T47D (cell line): ENCODE data around the gene ATP11A.
"Not testable (repeated sequence)": the region's sequence is repeated elsewhere in the genome, so short reads cannot be mapped to it uniquely, and the experiment has no call there.

ENCODE experiments used
- DNase-seq, 2 experiments: peaks; one replicate each; pipeline versions ENCODE4 v3.0.0 to v3.0.0-alpha.2; 2011 to 2012; ENCODE audit warnings: low read depth in 1 of 2, low spot score in 1 of 2
- JUND ChIP-seq: IDR thresholded peaks from 2 replicates; pipeline ENCODE4 v1.6.1; 2012; ENCODE audit warnings: low read depth
- in situ Hi-C: cut with HindIII; loops from 2 replicates; pipeline ENCODE4 v1.10.0; 2016; ENCODE audit warnings: low sequenced_read_pairs, low pct_unique_long_range_greater_than_20kb

Gene ATP11A

GRCh38 chr13:112851107-112852038, 161.5 kb downstream of the ATP11A start:
- TF ChIP-seq JUND = no peak
- peak in 1 of 2 experiments; percentile 18 for DNase-seq
- in situ Hi-C loops = no loop called here

GRCh38 chr13:112852392-112852791, 162.6 kb downstream of the ATP11A start:
- DNase-seq = no peak
- in situ Hi-C loops = no loop called here
- no peak for TF ChIP-seq JUND

GRCh38 chr13:112852808-112853207, 163.0 kb downstream of the ATP11A start:
- in situ Hi-C loops = no loop called here
- no peak for TF ChIP-seq JUND
- DNase-seq = no peak

- TF ChIP-seq JUND = no peak
- no peak for DNase-seq
- in situ Hi-C loops = no loop called here
Measured at GRCh38 chr13:112854321-112854720, 164.5 kb downstream of the ATP11A start.

GRCh38 chr13:112855859-112856258, 166.0 kb downstream of the ATP11A start:
- DNase-seq = no peak
- in situ Hi-C loops = no loop called here
- no peak for TF ChIP-seq JUND

- TF ChIP-seq JUND = no peak
- DNase-seq = no peak
- in situ Hi-C loops = no loop called here
Measured at GRCh38 chr13:112857914-112858490, 168.2 kb downstream of the ATP11A start.

GRCh38 chr13:112859128-112859816, 169.4 kb downstream of the ATP11A start:
- no peak for TF ChIP-seq JUND
- in situ Hi-C loops = no loop called here
- no peak for DNase-seq

- no peak for TF ChIP-seq JUND
- DNase-seq = no peak
- in situ Hi-C loops = no loop called here
Measured at GRCh38 chr13:112859817-112860190, 170.0 kb downstream of the ATP11A start.

GRCh38 chr13:112861876-112862615, 172.2 kb downstream of the ATP11A start:
- in situ Hi-C loops = no loop called here
- no peak for TF ChIP-seq JUND
- DNase-seq = no peak

- in situ Hi-C loops, DNase-seq: not testable (repeated sequence)
Measured at GRCh38 chr13:112863356-112863755, 173.5 kb downstream of the ATP11A start.

GRCh38 chr13:112865478-112865877, 175.6 kb downstream of the ATP11A start:
- DNase-seq, in situ Hi-C loops: not testable (repeated sequence)

GRCh38 chr13:112867301-112867711, 177.5 kb downstream of the ATP11A start:
- DNase-seq = no peak
- TF ChIP-seq JUND = no peak
- in situ Hi-C loops = no loop called here
